NCI-H2227 (cell line): ENCODE results near the gene ZWILCH.
A peak's percentile ranks its signal among the peaks of the same experiment; 100 is the strongest.
"Not testable (repeated sequence)": the region's sequence is repeated elsewhere in the genome, so short reads cannot be mapped to it uniquely, and the experiment has no call there.

Source experiments
- DNase-seq: peaks from one replicate; lab custom pipeline; 2025; ENCODE audit not compliant: unreplicated experiment; lab: John Stamatoyannopoulos, UW

The ZWILCH gene

GRCh38 chr15:66578286-66578875 is 73.3 kb downstream of the ZWILCH start:
- DNase-seq: no peak

DNA sequence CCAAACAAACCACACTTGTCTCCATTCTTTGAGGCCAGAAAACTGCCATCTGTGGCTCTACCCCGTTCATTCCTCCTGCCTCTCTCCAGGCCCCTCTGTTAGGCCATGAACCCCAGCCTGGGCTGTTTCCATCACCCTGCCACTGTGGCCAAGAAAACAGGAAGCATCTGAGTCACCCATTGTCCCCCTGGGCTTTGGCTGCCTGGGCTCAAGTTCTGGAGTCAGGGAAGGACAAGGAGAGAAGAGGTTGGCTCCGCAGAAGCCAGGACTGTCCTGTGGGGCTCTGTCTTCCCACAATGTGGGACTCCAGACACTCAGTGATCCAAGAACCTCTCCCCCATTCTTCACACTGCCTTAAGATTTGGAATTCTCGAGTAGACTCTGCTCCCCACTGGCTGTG is 75.5 kb downstream of the ZWILCH start:
- no peak for DNase-seq

- no peak for DNase-seq
Observed at GRCh38 chr15:66581972-66582537, 76.9 kb downstream of the ZWILCH start.

- DNase-seq: no peak
Observed at GRCh38 chr15:66586155-66586976, 81.2 kb downstream of the ZWILCH start.

GRCh38 chr15:66587020-66587419 is 81.9 kb downstream of the ZWILCH start:
- no peak for DNase-seq

GRCh38 chr15:66587749-66588148 is 82.6 kb downstream of the ZWILCH start:
- DNase-seq: no peak

GRCh38 chr15:66588537-66588936 is 83.4 kb downstream of the ZWILCH start:
- DNase-seq: no peak

DNA sequence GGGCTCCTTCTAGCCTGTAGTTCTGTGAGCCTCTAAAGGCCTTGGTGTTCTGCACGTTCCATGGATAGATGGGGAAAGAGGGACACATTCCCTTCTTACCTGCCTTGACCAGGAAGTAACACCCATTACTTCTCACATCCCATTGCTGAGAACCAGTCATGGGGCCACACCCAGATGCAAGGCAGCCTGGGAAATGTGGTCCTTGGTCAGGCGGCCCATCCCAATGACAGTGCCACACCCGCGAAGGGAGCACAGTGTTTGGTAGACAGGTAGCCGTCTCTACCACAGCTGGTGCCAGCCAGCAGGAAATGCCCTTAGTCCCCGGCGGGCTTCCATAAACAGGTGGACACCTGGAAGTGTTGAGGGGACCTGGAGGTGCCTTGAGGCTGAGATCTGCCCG is 83.8 kb downstream of the ZWILCH start:
- no peak for DNase-seq

GRCh38 chr15:66589429-66589828 is 84.3 kb downstream of the ZWILCH start:
- DNase-seq: not testable (repeated sequence)

DNA sequence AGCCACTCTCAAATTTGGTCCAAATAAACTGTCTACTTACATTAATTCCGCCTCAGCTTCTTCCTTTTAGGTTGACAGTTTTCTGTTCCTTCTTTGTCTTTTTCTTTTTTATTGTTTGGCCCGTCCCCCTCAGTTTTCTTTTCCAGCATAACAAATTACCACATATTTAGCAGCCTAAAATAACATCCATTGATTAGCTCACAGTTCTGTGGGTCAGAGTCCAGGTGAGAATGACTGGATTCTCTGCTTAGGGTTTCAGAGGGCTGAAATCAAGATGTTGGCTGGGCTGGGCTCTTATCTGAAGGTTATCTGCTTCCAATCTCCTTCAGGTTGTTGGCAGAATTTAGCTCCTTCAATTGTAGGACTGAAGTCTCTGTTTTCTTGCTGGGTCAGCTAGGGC is 85.3 kb downstream of the ZWILCH start:
- no peak for DNase-seq

- no peak for DNase-seq
Observed at GRCh38 chr15:66591322-66591862, 86.3 kb downstream of the ZWILCH start.

DNA sequence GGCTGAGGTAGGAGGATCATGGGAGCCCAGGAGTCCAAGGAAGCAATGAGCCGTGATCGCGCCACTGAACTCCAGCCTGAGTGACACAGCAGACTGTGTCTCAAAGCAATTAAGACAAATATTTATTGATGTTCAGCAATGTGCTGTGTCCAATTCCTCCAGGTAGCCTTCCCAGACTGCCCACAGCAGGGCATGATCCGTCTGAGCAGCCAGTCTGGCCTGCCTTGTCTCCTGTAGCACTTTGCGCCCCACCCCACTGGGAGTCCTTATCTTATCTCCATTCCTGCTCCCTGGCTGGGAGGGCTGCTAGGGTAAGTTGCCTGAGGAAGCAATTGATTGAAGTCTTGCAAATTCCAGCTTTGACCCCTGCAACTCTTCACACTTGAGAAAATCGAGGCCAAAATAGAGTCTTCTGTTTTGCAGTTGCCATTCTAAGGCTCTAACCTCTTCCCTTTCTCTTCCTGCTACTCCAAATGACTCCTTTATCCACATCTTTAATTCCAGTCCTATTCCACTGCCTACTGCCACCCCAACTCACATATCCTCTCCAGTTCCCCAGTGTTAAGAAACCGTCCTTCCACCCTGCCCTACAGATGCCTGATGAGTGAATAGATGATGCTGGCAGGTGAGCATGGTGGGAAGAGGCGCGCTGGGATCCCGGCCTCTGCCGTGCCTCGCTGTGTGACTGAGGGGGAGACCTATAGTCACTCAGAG is 87.5 kb downstream of the ZWILCH start:
- no peak for DNase-seq

GRCh38 chr15:66593219-66593780 is 88.2 kb downstream of the ZWILCH start:
- DNase-seq: no peak

DNA sequence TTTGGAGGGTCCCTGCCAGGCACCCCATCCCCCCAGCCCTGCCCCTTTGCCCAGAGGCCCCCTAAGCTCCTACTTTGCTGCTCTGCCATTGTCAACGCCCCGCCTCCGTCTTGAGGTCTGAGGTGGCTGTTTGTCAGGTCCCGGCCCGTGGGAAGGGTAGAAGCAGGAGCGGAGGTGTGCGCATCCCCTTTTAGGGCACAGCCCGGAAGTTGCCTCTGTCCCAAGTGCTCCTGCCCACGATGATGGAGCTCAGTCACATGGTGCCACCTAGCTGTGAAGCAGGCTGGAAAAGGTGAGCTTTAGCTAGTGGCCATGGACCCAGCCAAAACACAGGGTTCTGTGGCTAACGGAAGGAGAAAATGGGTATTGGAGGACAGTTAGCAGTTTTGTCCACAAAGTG is 89.2 kb downstream of the ZWILCH start:
- DNase-seq: no peak

- no peak for DNase-seq
Observed at GRCh38 chr15:66594836-66595235, 89.7 kb downstream of the ZWILCH start.

DNA sequence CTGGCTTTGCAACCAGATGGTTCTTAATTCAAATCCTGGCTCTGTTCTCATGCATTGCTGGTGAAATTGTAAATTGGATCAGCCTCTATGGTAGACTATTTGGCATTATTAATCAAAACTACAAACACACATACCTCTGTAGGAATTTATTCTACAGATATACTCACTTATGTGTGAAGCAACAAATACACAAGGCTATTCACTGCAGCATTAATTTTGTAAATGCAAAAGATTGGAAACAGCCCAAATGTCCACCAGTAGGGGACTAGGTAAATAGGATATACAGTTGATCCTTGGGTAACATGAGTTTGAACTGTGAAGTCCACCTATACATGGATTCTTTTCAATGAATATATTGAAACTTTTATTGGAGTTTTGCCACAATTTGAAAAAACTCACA is 90.2 kb downstream of the ZWILCH start:
- DNase-seq: no peak

- peak; percentile 43 for DNase-seq
Observed at GRCh38 chr15:66595931-66596545, 90.9 kb downstream of the ZWILCH start.

DNA sequence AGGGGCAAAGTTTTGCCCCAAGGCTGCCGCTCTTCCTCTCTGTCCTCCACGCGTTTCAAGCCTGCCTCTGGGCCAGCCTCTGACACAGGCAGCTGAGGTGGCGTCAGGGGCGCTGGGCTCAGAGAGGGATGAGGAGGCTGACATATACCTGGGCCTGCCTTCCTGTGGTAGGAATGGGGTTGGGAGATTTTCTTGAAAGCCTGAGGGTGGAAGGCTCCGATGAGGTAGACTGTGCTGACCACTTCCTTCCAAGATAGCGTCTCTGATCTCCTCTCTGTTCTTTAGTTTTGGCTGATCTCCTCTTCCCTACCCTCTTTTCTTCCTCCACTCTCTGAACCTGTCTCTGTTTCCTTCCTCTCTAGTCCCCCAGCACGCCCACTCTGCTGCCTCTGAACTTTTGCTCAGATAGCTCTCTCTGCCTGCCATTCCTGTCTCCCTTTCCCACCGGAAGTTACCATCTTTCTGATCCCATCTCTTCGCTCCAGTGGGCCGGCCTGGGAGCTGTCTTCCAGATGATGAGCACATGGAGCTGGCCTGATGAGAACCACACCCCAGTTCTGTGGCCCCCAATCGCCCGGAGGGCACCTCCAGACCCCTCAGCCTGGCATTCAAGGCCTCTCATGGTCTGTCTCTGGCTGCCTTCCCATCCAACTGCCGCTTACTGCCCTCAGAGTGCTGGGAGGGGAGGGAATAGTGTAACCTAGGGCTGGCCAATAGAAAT is 93.1 kb downstream of the ZWILCH start:
- no peak for DNase-seq
